Upper lobe of right lung (tissue), 1 donor: ENCODE data around the gene SURF6. TPM values are rescaled to one million over a fixed set of nuclear protein-coding genes. Genes with fewer than 3 reads are reported as not detected.

Experiments used
- ATAC-seq: fragments of 200-7000 bp; cut with Tn5 transposase; one replicate; pipeline ENCODE4 v1.9.1; 2020; ENCODE audit warnings: mild to moderate bottlenecking, moderate library complexity
- DNase-seq: peaks from one replicate; pipeline ENCODE4 v3.0.0-alpha.2; 2020
- H3K27ac ChIP-seq: fragments of 200-600 bp; one replicate; pipeline ENCODE4 v1.8.0; 2022
- H3K27me3 ChIP-seq: fragments of 200-600 bp; one replicate; pipeline ENCODE4 v1.8.0; 2022; ENCODE audit warnings: mild to moderate bottlenecking
- H3K36me3 ChIP-seq: fragments of 200-600 bp; one replicate; pipeline ENCODE4 v1.8.0; 2022
- H3K4me1 ChIP-seq: fragments of 200-600 bp; one replicate; pipeline ENCODE4 v1.8.0; 2022
- H3K4me3 ChIP-seq: fragments of 200-600 bp; one replicate; pipeline ENCODE4 v1.8.0; 2022; ENCODE audit warnings: mild to moderate bottlenecking
- H3K9me3 ChIP-seq: fragments of 200-600 bp; one replicate; pipeline ENCODE4 v1.8.0; 2022
- intact Hi-C: fragments of 100-400 bp; cut with DNase I; formaldehyde crosslinking; loops from one replicate; pipeline ENCODE4 v1.11.0; 2022
- long read RNA-seq: library from polyadenylated mRNA; unstranded; transcript quantifications from one replicate; pipeline ENCODE4 v2.0.0, GENCODE V29; 2021
- total RNA-seq: library from RNA; stranded (reverse); fragmentation: NEBNext Ultra II Directional; extraction: Animal tissue kit (Norgen Biotek cat#: 25700); gene quantifications from one replicate; pipeline ENCODE4 v1.2.1, GENCODE V29; 2021
- TF ChIP-seq, protein P1 (sequence below): fragments of 200-600 bp; IDR thresholded peaks from one replicate; pipeline ENCODE4 v1.8.0; 2022; ENCODE audit warnings: antibody characterized with exemption
- donor health status: DM: no; HTN: yes; CAD: no; lungs with severe emphysema.

The SURF6 gene
- 15.9 TPM for total RNA-seq
- long read RNA-seq, full-length matches to known transcripts = 68 of 78 reads
- long read RNA-seq, partial matches to known transcripts = 1 of 78 reads
- long read RNA-seq, other reads (novel, unspliced or antisense) = 9 of 78 reads

DNA sequence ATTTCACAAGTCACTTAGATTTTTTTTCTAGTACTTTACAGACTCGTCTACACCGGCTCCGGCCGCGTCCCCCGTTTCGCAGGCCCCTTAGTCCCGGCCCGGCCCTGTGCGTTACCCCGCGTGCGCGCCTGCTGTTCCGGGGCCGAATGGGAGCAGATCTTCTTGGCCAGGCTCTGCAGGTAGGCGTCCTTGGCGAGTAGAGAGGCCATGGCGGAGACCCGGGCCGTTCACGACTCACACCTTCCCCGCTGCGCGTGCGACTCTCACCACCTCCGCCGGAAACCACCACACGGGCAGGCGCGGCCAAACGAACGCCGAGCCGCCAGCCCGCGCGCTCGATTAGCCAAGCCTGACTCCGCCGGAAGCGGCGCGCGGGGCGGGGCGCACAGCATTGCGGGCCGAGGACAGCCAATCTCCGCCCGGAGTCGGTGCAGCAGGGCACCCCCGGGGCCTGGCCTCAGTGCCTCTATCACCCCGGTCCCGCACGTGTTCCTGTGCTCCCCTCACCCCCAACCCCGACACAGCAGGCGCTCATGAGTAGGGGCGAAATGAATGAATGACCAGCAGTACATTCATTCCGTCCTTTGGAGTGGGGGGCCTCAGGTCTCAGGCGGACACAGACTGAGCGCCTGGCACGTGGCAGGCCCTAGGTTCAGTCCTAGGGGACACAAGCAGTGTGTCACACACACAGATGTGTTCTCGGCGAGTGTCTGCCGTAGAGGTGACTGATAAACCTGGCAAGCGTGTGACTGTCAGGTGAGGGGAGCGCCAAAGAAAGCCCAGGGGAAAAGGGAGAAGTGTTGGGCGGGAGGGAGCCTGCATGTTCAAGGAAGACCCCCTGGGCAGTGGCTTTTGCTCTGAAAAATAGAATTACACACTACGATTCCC is at the start of gene SURF6:
SURF6 (minus strand) TSS at position 265 of the 888 bp plus-strand sequence; CDS start at position 209, 56 bp downstream.
- Histone ChIP-seq H3K36me3 (peaks cover 44% of the 10 kb centered on the region), H3K4me3 (peak within 1 kb of the TSS; percentile 94), H3K27ac (peak within 1 kb of the TSS; percentile 81), H3K9me3 (no peaks in the 10 kb centered on the region), H3K4me1 (peaks cover 25% of the 10 kb centered on the region), H3K27me3 (no peaks in the 10 kb centered on the region)
- ATAC-seq = peak; percentile 97
- peak; percentile 96 for DNase-seq
- TF ChIP-seq, protein P1, sequence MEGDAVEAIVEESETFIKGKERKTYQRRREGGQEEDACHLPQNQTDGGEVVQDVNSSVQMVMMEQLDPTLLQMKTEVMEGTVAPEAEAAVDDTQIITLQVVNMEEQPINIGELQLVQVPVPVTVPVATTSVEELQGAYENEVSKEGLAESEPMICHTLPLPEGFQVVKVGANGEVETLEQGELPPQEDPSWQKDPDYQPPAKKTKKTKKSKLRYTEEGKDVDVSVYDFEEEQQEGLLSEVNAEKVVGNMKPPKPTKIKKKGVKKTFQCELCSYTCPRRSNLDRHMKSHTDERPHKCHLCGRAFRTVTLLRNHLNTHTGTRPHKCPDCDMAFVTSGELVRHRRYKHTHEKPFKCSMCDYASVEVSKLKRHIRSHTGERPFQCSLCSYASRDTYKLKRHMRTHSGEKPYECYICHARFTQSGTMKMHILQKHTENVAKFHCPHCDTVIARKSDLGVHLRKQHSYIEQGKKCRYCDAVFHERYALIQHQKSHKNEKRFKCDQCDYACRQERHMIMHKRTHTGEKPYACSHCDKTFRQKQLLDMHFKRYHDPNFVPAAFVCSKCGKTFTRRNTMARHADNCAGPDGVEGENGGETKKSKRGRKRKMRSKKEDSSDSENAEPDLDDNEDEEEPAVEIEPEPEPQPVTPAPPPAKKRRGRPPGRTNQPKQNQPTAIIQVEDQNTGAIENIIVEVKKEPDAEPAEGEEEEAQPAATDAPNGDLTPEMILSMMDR = peak; percentile 5
- intact Hi-C loops = loop anchor here (10.0 kb wide), 1 partner anchor 151 kb away; no protein-coding TSS in a partner anchor

DNA sequence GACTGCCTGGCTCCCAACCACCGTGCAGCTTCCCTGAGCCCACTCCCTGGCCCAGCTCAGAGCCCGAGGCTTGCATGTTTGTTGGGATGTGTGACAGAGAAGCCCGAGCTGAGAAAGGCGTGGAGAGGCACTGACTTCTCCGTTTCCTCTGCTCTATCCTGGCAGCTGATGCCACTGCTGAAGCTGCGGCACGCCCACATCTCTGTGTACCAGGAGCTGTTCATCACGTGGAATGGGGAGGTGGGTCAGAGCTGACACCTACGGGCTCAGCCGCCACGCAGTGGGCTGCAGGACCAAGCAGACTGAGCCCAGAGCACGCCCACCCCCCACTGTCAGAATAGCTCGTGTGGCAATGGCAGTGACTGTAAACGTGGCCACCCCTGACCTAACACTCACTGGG is 49.5 kb upstream of the SURF6 start:
- ATAC-seq (no peak), DNase-seq (no peak)
- H3K27ac ChIP-seq = no peak overlapping the region
- H3K4me3 ChIP-seq = no peak overlapping the region
- H3K9me3 ChIP-seq = no peaks in the 10 kb centered on the region
- H3K36me3 ChIP-seq = no peaks in the 10 kb centered on the region
- intact Hi-C loops = no loop called here
- no peaks in the 10 kb centered on the region for H3K4me1 ChIP-seq
- H3K27me3 ChIP-seq = no peaks in the 10 kb centered on the region
- TF ChIP-seq, protein P1 = no peak

DNA sequence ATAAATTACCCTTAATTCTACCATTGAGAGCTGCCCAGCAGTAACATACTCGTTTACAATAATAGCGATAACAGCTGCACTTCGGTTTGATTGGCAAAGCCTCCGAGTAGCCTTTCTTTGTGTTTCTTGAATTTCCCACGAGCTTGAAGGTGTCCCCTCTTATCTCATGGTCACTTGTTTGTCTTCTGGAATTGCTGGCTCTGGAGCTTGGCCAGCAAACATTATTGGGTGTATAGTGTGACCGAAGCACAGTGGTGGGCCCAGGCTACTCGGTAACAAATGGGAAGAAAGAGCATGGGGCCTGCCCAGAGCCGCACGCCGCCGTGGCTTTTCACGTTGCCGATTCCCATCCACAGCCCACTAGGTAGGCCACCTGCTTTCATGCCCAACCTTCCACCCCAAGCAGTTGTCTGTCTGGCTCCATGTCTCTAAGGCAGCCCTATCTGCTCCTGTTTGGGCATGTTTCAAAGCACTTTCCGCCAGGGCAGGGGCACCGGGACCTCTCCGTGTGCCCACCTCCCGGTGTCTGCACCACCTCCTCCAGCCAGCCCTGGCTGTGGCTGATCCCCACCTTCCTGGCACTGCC is 48.8 kb upstream of the SURF6 start:
- DNase-seq (no peak), ATAC-seq (no peak)
- H3K36me3 ChIP-seq = no peaks in the 10 kb centered on the region
- TF ChIP-seq, protein P1 = no peak
- no peak overlapping the region for H3K4me3 ChIP-seq
- H3K9me3 ChIP-seq = no peaks in the 10 kb centered on the region
- no peak overlapping the region for H3K27ac ChIP-seq
- H3K27me3 ChIP-seq = no peaks in the 10 kb centered on the region
- no peaks in the 10 kb centered on the region for H3K4me1 ChIP-seq
- intact Hi-C loops = no loop called here

DNA sequence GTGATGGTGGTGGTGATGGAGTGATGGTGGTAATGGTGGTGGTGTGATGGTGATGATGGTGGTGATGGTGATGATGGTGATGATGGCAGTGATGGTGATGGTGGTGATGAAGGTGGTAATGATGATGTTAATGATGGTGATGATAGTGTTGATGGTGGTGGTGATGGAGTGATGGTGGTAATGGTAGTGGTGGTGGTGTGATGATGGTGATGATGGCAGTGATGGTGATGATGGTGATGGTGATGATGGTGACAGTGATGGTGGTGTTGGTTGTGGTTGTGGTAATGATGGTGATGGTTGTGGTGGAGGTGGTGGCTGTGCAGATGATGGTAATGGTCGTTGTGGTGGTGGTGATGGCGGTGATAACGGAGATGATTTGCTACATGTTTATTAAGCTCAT is 47.5 kb upstream of the SURF6 start:
- H3K4me1 ChIP-seq = no peaks in the 10 kb centered on the region
- DNase-seq (no peak), ATAC-seq (no peak)
- no peaks in the 10 kb centered on the region for H3K27me3 ChIP-seq
- TF ChIP-seq, protein P1 = no peak
- no peak overlapping the region for H3K4me3 ChIP-seq
- no peaks in the 10 kb centered on the region for H3K36me3 ChIP-seq
- intact Hi-C loops = no loop called here
- no peaks in the 10 kb centered on the region for H3K9me3 ChIP-seq
- H3K27ac ChIP-seq = no peak overlapping the region

DNA sequence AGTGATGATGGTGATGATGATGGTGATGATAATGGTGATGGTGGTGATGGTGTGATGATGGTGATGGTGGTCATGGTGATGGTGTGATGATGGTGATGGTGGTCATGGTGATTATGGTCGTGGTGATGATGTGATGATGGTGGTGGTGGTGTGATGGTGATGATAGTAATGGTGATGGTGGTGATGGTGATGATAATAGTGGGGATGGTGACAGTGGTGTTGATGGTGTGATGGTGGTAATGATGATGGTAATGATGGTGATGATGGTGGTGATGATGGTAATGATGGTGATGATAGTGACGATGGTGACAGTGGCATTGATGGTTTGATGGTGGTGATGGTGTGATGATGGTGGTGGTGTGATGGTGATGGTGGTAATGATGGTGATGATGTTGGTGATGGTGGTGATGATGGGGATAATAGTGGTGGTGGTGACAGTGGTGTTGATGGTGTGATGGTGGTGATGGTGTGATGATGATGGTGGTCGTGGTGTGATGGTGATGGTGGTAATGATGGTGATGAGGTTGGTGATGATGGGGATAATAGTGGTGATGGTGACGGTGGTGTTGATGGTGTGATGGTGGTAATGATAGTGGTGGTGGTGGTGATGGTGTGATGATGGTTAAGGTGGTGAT is 46.6 kb upstream of the SURF6 start:
- Histone ChIP-seq H3K27ac (no peak overlapping the region), H3K4me3 (no peak overlapping the region), H3K27me3 (no peaks in the 10 kb centered on the region), H3K9me3 (no peaks in the 10 kb centered on the region), H3K36me3 (no peaks in the 10 kb centered on the region), H3K4me1 (no peaks in the 10 kb centered on the region)
- DNase-seq (no peak), ATAC-seq (no peak)
- intact Hi-C loops = no loop called here
- TF ChIP-seq, protein P1 = no peak
